ENCODE results near the gene APOBEC3H. TPM values are rescaled to one million over a fixed set of nuclear protein-coding genes. Genes with fewer than 3 reads are reported as not detected.

The APOBEC3H gene
- polyA plus RNA-seq, 1 donor (not counting 4 experiments of a cell fraction or from before 2014, with no cell fraction given): 0.41 TPM

DNA sequence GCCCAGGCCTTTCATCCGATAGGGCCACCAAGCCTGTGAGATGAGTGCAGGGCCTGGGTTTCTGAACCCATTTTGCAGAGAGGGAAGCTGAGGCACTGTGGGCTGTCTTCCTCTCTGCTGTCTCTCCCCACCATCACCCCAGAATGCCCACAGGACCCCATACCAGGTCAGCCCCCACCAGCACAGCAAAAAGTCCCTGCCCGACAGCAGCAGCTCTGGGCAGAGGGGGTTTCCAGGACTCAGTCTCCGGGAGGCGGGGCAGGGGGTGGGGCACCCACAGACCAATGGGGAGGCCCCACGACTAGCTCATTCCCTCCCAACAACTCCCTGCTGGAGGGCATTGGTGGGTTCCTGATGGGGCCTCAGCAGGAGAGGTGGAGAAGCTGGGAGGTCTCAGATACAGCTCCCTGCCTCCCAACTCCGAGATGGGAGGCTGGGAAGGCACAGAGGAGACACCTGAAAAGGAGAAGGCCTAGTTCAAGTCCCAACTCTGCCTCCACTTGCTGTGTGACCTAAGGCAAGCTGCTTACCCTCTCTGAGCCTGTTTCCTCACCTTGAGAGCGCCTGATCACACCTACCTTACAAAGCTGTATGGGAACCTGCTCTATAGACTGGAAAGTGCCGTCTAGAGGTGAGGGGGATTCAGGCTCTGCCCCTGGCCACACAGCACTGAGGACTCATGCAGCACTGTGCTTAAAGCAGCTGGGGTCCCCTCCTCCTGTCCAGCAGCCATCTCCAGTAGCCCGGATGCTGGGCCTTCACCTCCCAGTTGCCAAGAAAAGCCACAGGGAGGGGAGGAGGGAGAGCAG, 51.9 kb downstream of the APOBEC3H start:
- no peak overlapping the region for H3K27ac ChIP-seq (ENCODE audit: control insufficient read depth, insufficient read depth, low read length)
- no peaks in the 10 kb centered on the region for H3K9me1 ChIP-seq (ENCODE audit: control insufficient read depth, extremely low read depth, insufficient read depth, low read length)
- FAIRE-seq: no peak
- dilution Hi-C loops (cut with MboI; ENCODE audit: extremely low pct_ligation_motif_present, low sequenced_read_pairs): no loop called here
- peaks cover 11% of the 10 kb centered on the region for H3K27me3 ChIP-seq (ENCODE audit: control insufficient read depth, extremely low read depth, insufficient read depth, low read length)
- H3K4me1 ChIP-seq (ENCODE audit: control insufficient read depth, extremely low read depth, insufficient read depth, low read length): peaks cover 11% of the 10 kb centered on the region
- no peak overlapping the region for H3K9ac ChIP-seq (ENCODE audit: control insufficient read depth, extremely low read depth, insufficient read depth, low read length)
- no peaks in the 10 kb centered on the region for H3K79me2 ChIP-seq (ENCODE audit: control insufficient read depth, insufficient read depth, low read length)
- DNase-seq (ENCODE audit: low read depth, low spot score): no peak
- no peak overlapping the region for H2AFZ ChIP-seq (ENCODE audit: control insufficient read depth, low read length)
- H3K4me3 ChIP-seq (ENCODE audit: control insufficient read depth in 2 of 3, extremely low read depth in 1 of 3, insufficient read depth in 2 of 3, low read depth in 1 of 3, low read length in 3 of 3): no peak overlapping the region
- H3K36me3 ChIP-seq (ENCODE audit: control insufficient read depth in 2 of 2, extremely low read depth in 1 of 2, insufficient read depth in 2 of 2, low read length in 2 of 2): peaks cover 0 to 3% of the 10 kb centered on the region in 2 experiments
- no peaks in the 10 kb centered on the region for H4K20me1 ChIP-seq (ENCODE audit: control insufficient read depth, extremely low read depth, insufficient read depth, low read length)
- H3K4me2 ChIP-seq (ENCODE audit: control insufficient read depth, extremely low read depth, insufficient read depth, low read depth, low read length): no peak overlapping the region
- H3K9me3 ChIP-seq (ENCODE audit: control insufficient read depth, low read depth, low read length): no peaks in the 10 kb centered on the region
- no peak for TF ChIP-seq CTCF (optimal IDR thresholded peaks at IDR 0.05 in 1 of 3, IDR thresholded peaks at IDR 0.05 in 1 of 3, conservative IDR thresholded peaks at IDR 0.05 in 1 of 3; ENCODE audit: extremely low read depth in 1 of 3, insufficient read depth in 2 of 3, low read length in 3 of 3)
- no peak for TF ChIP-seq EZH2 (IDR thresholded peaks at IDR 0.05; ENCODE audit: low read length)

DNA sequence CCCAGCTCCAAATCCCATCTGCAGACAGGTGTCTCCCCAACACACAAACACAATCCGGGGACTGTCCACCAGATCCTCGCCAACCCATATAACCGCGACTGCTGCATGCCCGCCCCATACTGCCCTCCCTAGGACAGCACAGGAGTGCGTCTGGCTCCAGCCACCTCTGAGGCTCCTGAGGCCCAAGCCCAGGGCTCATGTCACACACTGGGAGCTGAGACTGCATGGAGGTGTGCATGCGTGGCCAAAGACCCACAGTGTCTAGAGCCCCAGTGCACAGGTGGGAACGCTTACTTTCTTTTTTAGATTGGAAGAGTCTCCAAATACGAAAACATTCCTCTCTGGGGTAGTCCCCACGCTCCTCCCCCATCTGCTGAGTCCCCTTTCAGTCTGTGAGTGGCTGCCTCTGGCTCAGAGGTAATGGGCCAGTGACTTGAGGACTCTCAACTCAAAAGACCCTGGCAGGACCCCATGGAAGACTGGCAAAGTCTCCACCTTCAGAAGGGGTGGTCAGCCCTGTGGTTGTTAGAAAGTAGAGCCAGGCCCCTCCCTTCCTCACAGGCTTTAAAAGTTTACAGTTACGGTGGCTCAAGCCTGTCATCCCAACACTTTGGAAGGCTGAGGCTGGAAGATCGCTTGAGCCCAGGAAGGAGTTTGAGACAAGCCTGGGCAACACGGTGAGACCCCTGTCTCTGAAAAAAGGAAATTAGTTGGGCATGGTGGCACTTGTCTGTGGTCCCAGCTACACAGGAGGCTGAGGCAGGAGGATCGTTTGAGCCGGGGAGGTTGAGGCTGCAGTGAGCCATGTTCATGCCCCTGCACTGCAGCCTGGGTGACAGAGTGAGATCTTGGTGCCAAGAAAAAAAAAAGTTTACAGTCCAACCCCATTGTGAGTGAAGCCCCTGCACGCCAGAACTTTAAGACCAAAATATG, 53.1 kb downstream of the APOBEC3H start:
- no peak for FAIRE-seq
- Histone ChIP-seq H3K9ac (ENCODE audit: control insufficient read depth, extremely low read depth, insufficient read depth, low read length) (no peak overlapping the region), H4K20me1 (ENCODE audit: control insufficient read depth, extremely low read depth, insufficient read depth, low read length) (no peaks in the 10 kb centered on the region), H3K4me1 (ENCODE audit: control insufficient read depth, extremely low read depth, insufficient read depth, low read length) (peaks cover 2% of the 10 kb centered on the region), H3K4me3 (ENCODE audit: control insufficient read depth in 2 of 3, extremely low read depth in 1 of 3, insufficient read depth in 2 of 3, low read depth in 1 of 3, low read length in 3 of 3) (no peak overlapping the region), H3K27ac (ENCODE audit: control insufficient read depth, insufficient read depth, low read length) (no peak overlapping the region), H3K36me3 (ENCODE audit: control insufficient read depth in 2 of 2, extremely low read depth in 1 of 2, insufficient read depth in 2 of 2, low read length in 2 of 2) (peaks cover 0 to 3% of the 10 kb centered on the region in 2 experiments), H2AFZ (ENCODE audit: control insufficient read depth, low read length) (no peak overlapping the region), H3K9me1 (ENCODE audit: control insufficient read depth, extremely low read depth, insufficient read depth, low read length) (no peaks in the 10 kb centered on the region), H3K9me3 (ENCODE audit: control insufficient read depth, low read depth, low read length) (no peaks in the 10 kb centered on the region), H3K79me2 (ENCODE audit: control insufficient read depth, insufficient read depth, low read length) (no peaks in the 10 kb centered on the region), H3K27me3 (ENCODE audit: control insufficient read depth, extremely low read depth, insufficient read depth, low read length) (peaks cover 17% of the 10 kb centered on the region), H3K4me2 (ENCODE audit: control insufficient read depth, extremely low read depth, insufficient read depth, low read depth, low read length) (no peak overlapping the region)
- dilution Hi-C loops (cut with MboI; ENCODE audit: extremely low pct_ligation_motif_present, low sequenced_read_pairs): no loop called here
- DNase-seq (ENCODE audit: low read depth, low spot score): no peak
- TF ChIP-seq EZH2 (IDR thresholded peaks at IDR 0.05; ENCODE audit: low read length): no peak
